HEK293T (cell line): ENCODE measurements around the gene SAMD8.

Experiments used
- BHLHE40 ChIP-seq: fragments of 450-650 bp; IDR thresholded peaks from 2 replicates; pipeline ENCODE4 v1.6.1; 2016; ENCODE audit warnings: mild to moderate bottlenecking, moderate library complexity, borderline replicate concordance
- FOXK2 ChIP-seq: fragments of 450-650 bp; IDR thresholded peaks from 2 replicates; pipeline ENCODE4 v1.6.1; 2016; ENCODE audit warnings: mild to moderate bottlenecking
- FOXM1 ChIP-seq: fragments of 450-650 bp; IDR thresholded peaks from 2 replicates; pipeline ENCODE4 v1.6.1; 2017; ENCODE audit warnings: mild to moderate bottlenecking, borderline replicate concordance
- HDGF ChIP-seq: fragments of 450-650 bp; IDR thresholded peaks from 2 replicates; pipeline ENCODE4 v1.6.1; 2017; ENCODE audit warnings: antibody characterized with exemption, borderline replicate concordance
- PKNOX1 ChIP-seq: fragments of 450-650 bp; IDR thresholded peaks from 2 replicates; pipeline ENCODE4 v1.6.1; 2016
- SP1 ChIP-seq: fragments of 450-650 bp; IDR thresholded peaks from 2 replicates; pipeline ENCODE4 v1.6.1; 2017

- TF ChIP-seq SP1 (no peak), HDGF (no peak), FOXM1 (no peak), PKNOX1 (no peak), FOXK2 (no peak), BHLHE40 (no peak)
Observed at GRCh38 chr10:75150656-75151055, 39.2 kb downstream of the SAMD8 start.
